ENCODE results near the gene PPM1M. TPM values are rescaled to one million over a fixed set of nuclear protein-coding genes. Genes with fewer than 3 reads are reported as not detected.

The PPM1M gene
- total and polyA plus RNA-seq, 10 of the 15 experiments (the other 5 are each of a cell fraction or from before 2014, with no cell fraction given), result 7.3 to 24.8 (median 15.8) TPM

DNA sequence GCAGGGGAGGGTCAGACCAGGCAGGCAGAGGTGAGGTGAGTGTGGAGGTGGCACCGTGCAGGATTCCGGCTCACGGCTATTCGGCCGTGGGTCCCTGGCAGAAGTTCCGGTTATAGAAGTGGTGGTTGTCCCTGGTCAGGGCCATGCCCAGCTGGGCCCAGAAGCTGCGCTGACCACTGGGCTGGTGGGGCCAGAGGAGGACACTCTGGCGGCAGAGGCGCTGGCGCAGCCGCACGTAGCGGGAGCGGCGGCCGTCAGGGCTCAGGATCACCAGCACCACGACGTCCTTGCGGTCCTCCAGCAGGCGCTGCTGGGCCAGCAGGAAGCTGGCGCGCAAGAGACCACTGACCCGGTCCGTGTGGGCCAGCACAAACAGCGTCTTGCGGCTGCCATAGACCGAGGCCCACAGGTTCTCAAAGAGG lies 24.4 kb upstream of the PPM1M start:
- TF ChIP-seq ZNF622 (IDR thresholded peaks at IDR 0.05) (no peak), SREBF2 (IDR thresholded peaks at IDR 0.05; ENCODE audit: low read length) (no peak), PML (IDR thresholded peaks at IDR 0.05; ENCODE audit: low read length) (no peak), HDGF (IDR thresholded peaks at IDR 0.05) (no peak), CREM (IDR thresholded peaks at IDR 0.05; ENCODE audit: low read depth) (no peak), NRF1 (conservative IDR thresholded peaks at IDR 0.05; ENCODE audit: low read depth, low read length) (no peak)
- TF ChIP-seq, protein P1, sequence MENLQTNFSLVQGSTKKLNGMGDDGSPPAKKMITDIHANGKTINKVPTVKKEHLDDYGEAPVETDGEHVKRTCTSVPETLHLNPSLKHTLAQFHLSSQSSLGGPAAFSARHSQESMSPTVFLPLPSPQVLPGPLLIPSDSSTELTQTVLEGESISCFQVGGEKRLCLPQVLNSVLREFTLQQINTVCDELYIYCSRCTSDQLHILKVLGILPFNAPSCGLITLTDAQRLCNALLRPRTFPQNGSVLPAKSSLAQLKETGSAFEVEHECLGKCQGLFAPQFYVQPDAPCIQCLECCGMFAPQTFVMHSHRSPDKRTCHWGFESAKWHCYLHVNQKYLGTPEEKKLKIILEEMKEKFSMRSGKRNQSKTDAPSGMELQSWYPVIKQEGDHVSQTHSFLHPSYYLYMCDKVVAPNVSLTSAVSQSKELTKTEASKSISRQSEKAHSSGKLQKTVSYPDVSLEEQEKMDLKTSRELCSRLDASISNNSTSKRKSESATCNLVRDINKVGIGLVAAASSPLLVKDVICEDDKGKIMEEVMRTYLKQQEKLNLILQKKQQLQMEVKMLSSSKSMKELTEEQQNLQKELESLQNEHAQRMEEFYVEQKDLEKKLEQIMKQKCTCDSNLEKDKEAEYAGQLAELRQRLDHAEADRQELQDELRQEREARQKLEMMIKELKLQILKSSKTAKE (IDR thresholded peaks at IDR 0.05; ENCODE audit: low read depth, poor library complexity, severe bottlenecking), result no peak
- TF ChIP-seq, protein P2, sequence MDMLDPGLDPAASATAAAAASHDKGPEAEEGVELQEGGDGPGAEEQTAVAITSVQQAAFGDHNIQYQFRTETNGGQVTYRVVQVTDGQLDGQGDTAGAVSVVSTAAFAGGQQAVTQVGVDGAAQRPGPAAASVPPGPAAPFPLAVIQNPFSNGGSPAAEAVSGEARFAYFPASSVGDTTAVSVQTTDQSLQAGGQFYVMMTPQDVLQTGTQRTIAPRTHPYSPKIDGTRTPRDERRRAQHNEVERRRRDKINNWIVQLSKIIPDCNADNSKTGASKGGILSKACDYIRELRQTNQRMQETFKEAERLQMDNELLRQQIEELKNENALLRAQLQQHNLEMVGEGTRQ (IDR thresholded peaks at IDR 0.05; ENCODE audit: borderline replicate concordance, low read depth, low read length), result no peak
- TF ChIP-seq, protein P3, sequence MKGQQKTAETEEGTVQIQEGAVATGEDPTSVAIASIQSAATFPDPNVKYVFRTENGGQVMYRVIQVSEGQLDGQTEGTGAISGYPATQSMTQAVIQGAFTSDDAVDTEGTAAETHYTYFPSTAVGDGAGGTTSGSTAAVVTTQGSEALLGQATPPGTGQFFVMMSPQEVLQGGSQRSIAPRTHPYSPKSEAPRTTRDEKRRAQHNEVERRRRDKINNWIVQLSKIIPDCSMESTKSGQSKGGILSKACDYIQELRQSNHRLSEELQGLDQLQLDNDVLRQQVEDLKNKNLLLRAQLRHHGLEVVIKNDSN (IDR thresholded peaks at IDR 0.05; ENCODE audit: borderline replicate concordance, extremely low read length, insufficient read depth, low read depth, low read length), result no peak
- TF ChIP-seq, protein P4, sequence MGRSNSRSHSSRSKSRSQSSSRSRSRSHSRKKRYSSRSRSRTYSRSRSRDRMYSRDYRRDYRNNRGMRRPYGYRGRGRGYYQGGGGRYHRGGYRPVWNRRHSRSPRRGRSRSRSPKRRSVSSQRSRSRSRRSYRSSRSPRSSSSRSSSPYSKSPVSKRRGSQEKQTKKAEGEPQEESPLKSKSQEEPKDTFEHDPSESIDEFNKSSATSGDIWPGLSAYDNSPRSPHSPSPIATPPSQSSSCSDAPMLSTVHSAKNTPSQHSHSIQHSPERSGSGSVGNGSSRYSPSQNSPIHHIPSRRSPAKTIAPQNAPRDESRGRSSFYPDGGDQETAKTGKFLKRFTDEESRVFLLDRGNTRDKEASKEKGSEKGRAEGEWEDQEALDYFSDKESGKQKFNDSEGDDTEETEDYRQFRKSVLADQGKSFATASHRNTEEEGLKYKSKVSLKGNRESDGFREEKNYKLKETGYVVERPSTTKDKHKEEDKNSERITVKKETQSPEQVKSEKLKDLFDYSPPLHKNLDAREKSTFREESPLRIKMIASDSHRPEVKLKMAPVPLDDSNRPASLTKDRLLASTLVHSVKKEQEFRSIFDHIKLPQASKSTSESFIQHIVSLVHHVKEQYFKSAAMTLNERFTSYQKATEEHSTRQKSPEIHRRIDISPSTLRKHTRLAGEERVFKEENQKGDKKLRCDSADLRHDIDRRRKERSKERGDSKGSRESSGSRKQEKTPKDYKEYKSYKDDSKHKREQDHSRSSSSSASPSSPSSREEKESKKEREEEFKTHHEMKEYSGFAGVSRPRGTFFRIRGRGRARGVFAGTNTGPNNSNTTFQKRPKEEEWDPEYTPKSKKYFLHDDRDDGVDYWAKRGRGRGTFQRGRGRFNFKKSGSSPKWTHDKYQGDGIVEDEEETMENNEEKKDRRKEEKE (IDR thresholded peaks at IDR 0.05), result no peak
- ATAC-seq (no peak), FAIRE-seq (no peak), DNase-seq (ENCODE audit: low read depth, low spot score) (no peak)
- 98% methylated on average over 27 of the region's 27 CpGs for WGBS (ENCODE audit: insufficient coverage, insufficient replicate concordance, low lambda C conversion rate, missing lambda C conversion rate)
- ChIA-PET POLR2A (interaction anchor here (0.9 to 1.5 kb wide), 8 partner anchors 9 to 118 kb away, joined by 3 to 10 read pairs (median 4); partner anchors contain the start of genes GLYCTK and WDR82), SMC1A (ENCODE audit: uncharacterized antibody, unreplicated experiment) (interaction anchor here (0.6 to 10.5 kb wide), 18 partner anchors 10 to 765 kb away, joined by 3 to 112 read pairs (median 3); no protein-coding TSS in a partner anchor), RAD21 (ENCODE audit: unreplicated experiment) (interaction anchor here (0.7 to 4.9 kb wide), 24 partner anchors 10 to 227 kb away, joined by 3 to 53 read pairs (median 6); partner anchors contain the start of genes PPM1M and TWF2), CTCF (interaction anchor here (0.7 to 8.5 kb wide), 35 partner anchors 10 to 233 kb away, joined by 3 to 129 read pairs (median 6); partner anchors contain the start of genes ALAS1, SEMA3G, TNNC1 and TWF2)
- Histone ChIP-seq H3K79me2 (ENCODE audit: control insufficient read depth, insufficient read depth, low read length) (peaks cover 3% of the 10 kb centered on the region), H3K27ac (ENCODE audit: control insufficient read depth, insufficient read depth) (no peak overlapping the region), H3K4me1 (ENCODE audit: control insufficient read depth, insufficient read depth, low read length) (peaks cover 30% of the 10 kb centered on the region), H3K36me3 (ENCODE audit: control insufficient read depth in 2 of 2, insufficient read depth in 2 of 2, low read length in 1 of 2) (peaks cover 0 to 3% of the 10 kb centered on the region in 2 experiments; a peak in 2 of 4 replicates), H3K9me3 (replicated peaks; ENCODE audit: control insufficient read depth, insufficient read depth, low read length) (no peaks in the 10 kb centered on the region), H3K4me3 (no peak overlapping the region), H3K27me3 (replicated peaks in 1 of 2; ENCODE audit: control insufficient read depth in 2 of 2, insufficient read depth in 2 of 2, low read length in 1 of 2) (no peaks in the 10 kb centered on the region), H2AFZ (ENCODE audit: control insufficient read depth, low read depth, low read length) (no peak overlapping the region), H3K9ac (ENCODE audit: control insufficient read depth, insufficient read depth, low read length) (no peak overlapping the region), H3K4me2 (ENCODE audit: control insufficient read depth, insufficient read depth) (no peak overlapping the region), H4K20me1 (ENCODE audit: control insufficient read depth, insufficient read depth) (no peaks in the 10 kb centered on the region)
- intact Hi-C loops (cut with micrococcal nuclease; ENCODE audit: unreplicated experiment), result loop anchor here (5.0 kb wide), 1 partner anchor 226 kb away; the partner anchor contains the start of gene SEMA3G
- BruUV-seq (replicated peaks), result no TSS peak
- in situ Hi-C loops (cut with MboI), result no loop called here
